ENCODE results near the gene WHRN. TPM values are rescaled to one million over a fixed set of nuclear protein-coding genes. Genes with fewer than 3 reads are reported as not detected.

Gene WHRN
- total RNA-seq, 1 donor from 2014 or later = 2.9 TPM

- H3K4me1 Mint-ChIP-seq (ENCODE audit: low read depth) = peaks cover 79% of the 10 kb centered on the region
- peak overlapping the region; percentile 90 for H3K27ac Mint-ChIP-seq
- H3K4me3 Mint-ChIP-seq (ENCODE audit: low read depth) = no peak overlapping the region
- H3K9me3 Mint-ChIP-seq = no peaks in the 10 kb centered on the region
- DNase-seq (ENCODE audit: low spot score) = no peak
- no peaks in the 10 kb centered on the region for H3K27me3 Mint-ChIP-seq (ENCODE audit: low read depth)
- intact Hi-C loops (cut with micrococcal nuclease) = no loop called here
- H3K36me3 Mint-ChIP-seq (ENCODE audit: low read depth) = peaks cover 86% of the 10 kb centered on the region
Measured at GRCh38 chr9:114367366-114367765, 137.9 kb downstream of the WHRN start.

GRCh38 chr9:114366334-114367128 lies 138.7 kb downstream of the WHRN start:
- Mint-ChIP-seq H3K27ac (peak overlapping the region; percentile 90), H3K27me3 (ENCODE audit: low read depth) (no peaks in the 10 kb centered on the region), H3K4me1 (ENCODE audit: low read depth) (peaks cover 74% of the 10 kb centered on the region), H3K9me3 (no peaks in the 10 kb centered on the region), H3K4me3 (ENCODE audit: low read depth) (peak overlapping the region; percentile 69), H3K36me3 (ENCODE audit: low read depth) (peaks cover 86% of the 10 kb centered on the region)
- peak; percentile 35 for DNase-seq (ENCODE audit: low spot score)
- intact Hi-C loops (cut with micrococcal nuclease) = loop anchor here (1.0 kb wide), 1 partner anchor 19 kb away; no protein-coding TSS in a partner anchor

GRCh38 chr9:114365194-114365593 lies 140.1 kb downstream of the WHRN start:
- Mint-ChIP-seq H3K36me3 (ENCODE audit: low read depth) (peaks cover 89% of the 10 kb centered on the region), H3K4me3 (ENCODE audit: low read depth) (no peak overlapping the region), H3K9me3 (no peaks in the 10 kb centered on the region), H3K27ac (peak overlapping the region; percentile 10), H3K4me1 (ENCODE audit: low read depth) (peaks cover 70% of the 10 kb centered on the region), H3K27me3 (ENCODE audit: low read depth) (no peaks in the 10 kb centered on the region)
- no peak for DNase-seq (ENCODE audit: low spot score)
- intact Hi-C loops (cut with micrococcal nuclease) = no loop called here

- Mint-ChIP-seq H3K9me3 (no peaks in the 10 kb centered on the region), H3K36me3 (ENCODE audit: low read depth) (peaks cover 92% of the 10 kb centered on the region), H3K27ac (peak overlapping the region; percentile 91), H3K4me3 (ENCODE audit: low read depth) (peak overlapping the region; percentile 18), H3K4me1 (ENCODE audit: low read depth) (peaks cover 64% of the 10 kb centered on the region), H3K27me3 (ENCODE audit: low read depth) (no peaks in the 10 kb centered on the region)
- DNase-seq (ENCODE audit: low spot score) = no peak
- intact Hi-C loops (cut with micrococcal nuclease) = loop anchor here (1.0 kb wide), 1 partner anchor 8 kb away; no protein-coding TSS in a partner anchor
Measured at GRCh38 chr9:114364134-114365041, 140.9 kb downstream of the WHRN start.

- no peak for DNase-seq (ENCODE audit: low spot score)
- Mint-ChIP-seq H3K4me1 (ENCODE audit: low read depth) (peaks cover 62% of the 10 kb centered on the region), H3K27me3 (ENCODE audit: low read depth) (no peaks in the 10 kb centered on the region), H3K36me3 (ENCODE audit: low read depth) (peaks cover 95% of the 10 kb centered on the region), H3K27ac (peak overlapping the region; percentile 91), H3K4me3 (ENCODE audit: low read depth) (peak overlapping the region; percentile 18), H3K9me3 (no peaks in the 10 kb centered on the region)
- intact Hi-C loops (cut with micrococcal nuclease) = loop anchor here (1.0 kb wide), 1 partner anchor 14 kb away; no protein-coding TSS in a partner anchor
Measured at GRCh38 chr9:114363424-114363823, 141.8 kb downstream of the WHRN start.

GRCh38 chr9:114362394-114362793 lies 142.9 kb downstream of the WHRN start:
- no peaks in the 10 kb centered on the region for H3K27me3 Mint-ChIP-seq (ENCODE audit: low read depth)
- H3K4me1 Mint-ChIP-seq (ENCODE audit: low read depth) = peaks cover 58% of the 10 kb centered on the region
- DNase-seq (ENCODE audit: low spot score) = no peak
- no peak overlapping the region for H3K4me3 Mint-ChIP-seq (ENCODE audit: low read depth)
- intact Hi-C loops (cut with micrococcal nuclease) = no loop called here
- peaks cover 93% of the 10 kb centered on the region for H3K36me3 Mint-ChIP-seq (ENCODE audit: low read depth)
- H3K27ac Mint-ChIP-seq = peak overlapping the region; percentile 91
- H3K9me3 Mint-ChIP-seq = no peaks in the 10 kb centered on the region

GRCh38 chr9:114361542-114361941 lies 143.7 kb downstream of the WHRN start:
- intact Hi-C loops (cut with micrococcal nuclease) = no loop called here
- DNase-seq (ENCODE audit: low spot score) = no peak
- Mint-ChIP-seq H3K9me3 (no peaks in the 10 kb centered on the region), H3K36me3 (ENCODE audit: low read depth) (peaks cover 91% of the 10 kb centered on the region), H3K27me3 (ENCODE audit: low read depth) (no peaks in the 10 kb centered on the region), H3K27ac (peak overlapping the region; percentile 63), H3K4me1 (ENCODE audit: low read depth) (peaks cover 53% of the 10 kb centered on the region), H3K4me3 (ENCODE audit: low read depth) (no peak overlapping the region)

- peaks cover 85% of the 10 kb centered on the region for H3K36me3 Mint-ChIP-seq (ENCODE audit: low read depth)
- peaks cover 42% of the 10 kb centered on the region for H3K4me1 Mint-ChIP-seq (ENCODE audit: low read depth)
- H3K27ac Mint-ChIP-seq = peak overlapping the region; percentile 73
- no peaks in the 10 kb centered on the region for H3K27me3 Mint-ChIP-seq (ENCODE audit: low read depth)
- no peak for DNase-seq (ENCODE audit: low spot score)
- intact Hi-C loops (cut with micrococcal nuclease) = no loop called here
- no peaks in the 10 kb centered on the region for H3K9me3 Mint-ChIP-seq
- H3K4me3 Mint-ChIP-seq (ENCODE audit: low read depth) = no peak overlapping the region
Measured at GRCh38 chr9:114359801-114360200, 145.5 kb downstream of the WHRN start.

GRCh38 chr9:114357911-114358328 lies 147.4 kb downstream of the WHRN start:
- Mint-ChIP-seq H3K36me3 (ENCODE audit: low read depth) (peaks cover 74% of the 10 kb centered on the region), H3K27me3 (ENCODE audit: low read depth) (no peaks in the 10 kb centered on the region), H3K27ac (peak overlapping the region; percentile 25), H3K4me1 (ENCODE audit: low read depth) (peaks cover 23% of the 10 kb centered on the region), H3K9me3 (no peaks in the 10 kb centered on the region), H3K4me3 (ENCODE audit: low read depth) (no peak overlapping the region)
- no peak for DNase-seq (ENCODE audit: low spot score)
- intact Hi-C loops (cut with micrococcal nuclease) = no loop called here

GRCh38 chr9:114357360-114357759 lies 147.9 kb downstream of the WHRN start:
- no peaks in the 10 kb centered on the region for H3K9me3 Mint-ChIP-seq
- no peak overlapping the region for H3K4me3 Mint-ChIP-seq (ENCODE audit: low read depth)
- no peaks in the 10 kb centered on the region for H3K27me3 Mint-ChIP-seq (ENCODE audit: low read depth)
- peaks cover 22% of the 10 kb centered on the region for H3K4me1 Mint-ChIP-seq (ENCODE audit: low read depth)
- DNase-seq (ENCODE audit: low spot score) = no peak
- H3K36me3 Mint-ChIP-seq (ENCODE audit: low read depth) = peaks cover 71% of the 10 kb centered on the region
- intact Hi-C loops (cut with micrococcal nuclease) = no loop called here
- peak overlapping the region; percentile 26 for H3K27ac Mint-ChIP-seq

GRCh38 chr9:114356792-114357191 lies 148.5 kb downstream of the WHRN start:
- peaks cover 26% of the 10 kb centered on the region for H3K4me1 Mint-ChIP-seq (ENCODE audit: low read depth)
- peaks cover 70% of the 10 kb centered on the region for H3K36me3 Mint-ChIP-seq (ENCODE audit: low read depth)
- intact Hi-C loops (cut with micrococcal nuclease) = no loop called here
- H3K9me3 Mint-ChIP-seq = no peaks in the 10 kb centered on the region
- no peaks in the 10 kb centered on the region for H3K27me3 Mint-ChIP-seq (ENCODE audit: low read depth)
- peak overlapping the region; percentile 57 for H3K27ac Mint-ChIP-seq
- no peak overlapping the region for H3K4me3 Mint-ChIP-seq (ENCODE audit: low read depth)
- DNase-seq (ENCODE audit: low spot score) = no peak

- Mint-ChIP-seq H3K9me3 (no peaks in the 10 kb centered on the region), H3K4me3 (ENCODE audit: low read depth) (no peak overlapping the region), H3K27me3 (ENCODE audit: low read depth) (no peaks in the 10 kb centered on the region), H3K4me1 (ENCODE audit: low read depth) (peaks cover 18% of the 10 kb centered on the region), H3K36me3 (ENCODE audit: low read depth) (peaks cover 67% of the 10 kb centered on the region), H3K27ac (no peak overlapping the region)
- intact Hi-C loops (cut with micrococcal nuclease) = no loop called here
- DNase-seq (ENCODE audit: low spot score) = no peak
Measured at GRCh38 chr9:114355821-114356220, 149.5 kb downstream of the WHRN start.

Data from activated T-helper 2 cell treated with anti-CD3 and anti-CD28 coated beads, Interferon-gamma antibody, Interleukin-2, Interleukin-4, amounts not matched to agents 10 μg/mL and 5 μg/mL and 100 μg/mL, durations not matched to agents 14 hours and 24 hours and 36 hours (primary cell).